ENCODE results near the gene GABPB1.
A peak's percentile ranks its signal among the peaks of the same experiment; 100 is the strongest.

GABPB1 gene

GRCh38 chr15:50236433-50236832 is 118.6 kb downstream of the GABPB1 start:
- H3K27me3 ChIP-seq (ENCODE audit: insufficient read depth, low read length, poor library complexity) = no peaks in the 10 kb centered on the region
- H2BK5ac ChIP-seq (ENCODE audit: low read length) = no peak overlapping the region
- H3K4me2 ChIP-seq (ENCODE audit: low read length) = no peak overlapping the region
- no peak for DNase-seq
- no peak overlapping the region for H3K9ac ChIP-seq (ENCODE audit: low read length)
- H3K79me2 ChIP-seq (ENCODE audit: control insufficient read depth, insufficient read depth, low read length) = no peaks in the 10 kb centered on the region
- no peak overlapping the region for H2AK5ac ChIP-seq (ENCODE audit: low read length)
- no peaks in the 10 kb centered on the region for H3K36me3 ChIP-seq (ENCODE audit: control insufficient read depth, insufficient read depth, low read length)
- WGBS (ENCODE audit: extremely low coverage, insufficient coverage, low lambda C conversion rate) = no CpG with 5 or more reads among the region's 9 CpGs
- H3K4me3 ChIP-seq (ENCODE audit: low read length) = no peak overlapping the region
- H3K4me1 ChIP-seq (ENCODE audit: control insufficient read depth, low read depth, low read length) = no peaks in the 10 kb centered on the region
- H2BK15ac ChIP-seq (replicated peaks; ENCODE audit: low read depth) = no peak overlapping the region
- H3K18ac ChIP-seq (ENCODE audit: low read length) = no peak overlapping the region
- no peaks in the 10 kb centered on the region for H3K79me1 ChIP-seq (ENCODE audit: low read length)
- no peak overlapping the region for H4K5ac ChIP-seq (ENCODE audit: low read length)
- H2BK120ac ChIP-seq (ENCODE audit: low read depth, low read length) = no peak overlapping the region
- no peak overlapping the region for H4K8ac ChIP-seq (ENCODE audit: low read depth, low read length)
- no peak overlapping the region for H3K27ac ChIP-seq (ENCODE audit: low read depth, low read length)
- H3K56ac ChIP-seq (ENCODE audit: low read length) = no peak overlapping the region
- H3K23ac ChIP-seq (ENCODE audit: low read length) = no peak overlapping the region
- no peak overlapping the region for H3K4ac ChIP-seq (ENCODE audit: low read depth, low read length)

- H3K79me2 ChIP-seq (ENCODE audit: control insufficient read depth, insufficient read depth, low read length) = no peaks in the 10 kb centered on the region
- H4K5ac ChIP-seq (ENCODE audit: low read length) = no peak overlapping the region
- H3K23ac ChIP-seq (ENCODE audit: low read length) = no peak overlapping the region
- H3K27me3 ChIP-seq (ENCODE audit: insufficient read depth, low read length, poor library complexity) = no peaks in the 10 kb centered on the region
- H2BK120ac ChIP-seq (ENCODE audit: low read depth, low read length) = no peak overlapping the region
- H3K27ac ChIP-seq (ENCODE audit: low read depth, low read length) = no peak overlapping the region
- H3K4me2 ChIP-seq (ENCODE audit: low read length) = no peak overlapping the region
- H3K56ac ChIP-seq (ENCODE audit: low read length) = no peak overlapping the region
- no peak overlapping the region for H2BK15ac ChIP-seq (replicated peaks; ENCODE audit: low read depth)
- no CpG with 5 or more reads among the region's 1 CpG for WGBS (ENCODE audit: extremely low coverage, insufficient coverage, low lambda C conversion rate)
- no peaks in the 10 kb centered on the region for H3K4me1 ChIP-seq (ENCODE audit: control insufficient read depth, low read depth, low read length)
- no peak overlapping the region for H3K4ac ChIP-seq (ENCODE audit: low read depth, low read length)
- no peak for DNase-seq
- no peak overlapping the region for H3K18ac ChIP-seq (ENCODE audit: low read length)
- H3K9ac ChIP-seq (ENCODE audit: low read length) = no peak overlapping the region
- no peaks in the 10 kb centered on the region for H3K36me3 ChIP-seq (ENCODE audit: control insufficient read depth, insufficient read depth, low read length)
- H3K4me3 ChIP-seq (ENCODE audit: low read length) = no peak overlapping the region
- H3K79me1 ChIP-seq (ENCODE audit: low read length) = no peaks in the 10 kb centered on the region
- H2AK5ac ChIP-seq (ENCODE audit: low read length) = no peak overlapping the region
- no peak overlapping the region for H2BK5ac ChIP-seq (ENCODE audit: low read length)
- H4K8ac ChIP-seq (ENCODE audit: low read depth, low read length) = no peak overlapping the region
These were observed 119.2 kb downstream of the GABPB1 start for GRCh38 chr15:50235794-50236193.

GRCh38 chr15:50234764-50235163 is 120.2 kb downstream of the GABPB1 start:
- Histone ChIP-seq H3K79me1 (ENCODE audit: low read length) (no peaks in the 10 kb centered on the region), H2BK5ac (ENCODE audit: low read length) (no peak overlapping the region), H3K4ac (ENCODE audit: low read depth, low read length) (no peak overlapping the region), H4K8ac (ENCODE audit: low read depth, low read length) (no peak overlapping the region), H3K4me3 (ENCODE audit: low read length) (no peak overlapping the region), H4K5ac (ENCODE audit: low read length) (no peak overlapping the region), H2BK120ac (ENCODE audit: low read depth, low read length) (no peak overlapping the region), H3K23ac (ENCODE audit: low read length) (no peak overlapping the region), H3K36me3 (ENCODE audit: control insufficient read depth, insufficient read depth, low read length) (no peaks in the 10 kb centered on the region), H3K27ac (ENCODE audit: low read depth, low read length) (no peak overlapping the region), H2AK5ac (ENCODE audit: low read length) (no peak overlapping the region), H3K4me2 (ENCODE audit: low read length) (no peak overlapping the region), H3K18ac (ENCODE audit: low read length) (no peak overlapping the region), H3K9ac (ENCODE audit: low read length) (no peak overlapping the region), H3K27me3 (ENCODE audit: insufficient read depth, low read length, poor library complexity) (no peaks in the 10 kb centered on the region), H3K79me2 (ENCODE audit: control insufficient read depth, insufficient read depth, low read length) (no peaks in the 10 kb centered on the region), H2BK15ac (replicated peaks; ENCODE audit: low read depth) (no peak overlapping the region), H3K56ac (ENCODE audit: low read length) (no peak overlapping the region), H3K4me1 (ENCODE audit: control insufficient read depth, low read depth, low read length) (no peaks in the 10 kb centered on the region)
- WGBS (ENCODE audit: extremely low coverage, insufficient coverage, low lambda C conversion rate) = no CpG with 5 or more reads among the region's 2 CpGs
- no peak for DNase-seq

DNA sequence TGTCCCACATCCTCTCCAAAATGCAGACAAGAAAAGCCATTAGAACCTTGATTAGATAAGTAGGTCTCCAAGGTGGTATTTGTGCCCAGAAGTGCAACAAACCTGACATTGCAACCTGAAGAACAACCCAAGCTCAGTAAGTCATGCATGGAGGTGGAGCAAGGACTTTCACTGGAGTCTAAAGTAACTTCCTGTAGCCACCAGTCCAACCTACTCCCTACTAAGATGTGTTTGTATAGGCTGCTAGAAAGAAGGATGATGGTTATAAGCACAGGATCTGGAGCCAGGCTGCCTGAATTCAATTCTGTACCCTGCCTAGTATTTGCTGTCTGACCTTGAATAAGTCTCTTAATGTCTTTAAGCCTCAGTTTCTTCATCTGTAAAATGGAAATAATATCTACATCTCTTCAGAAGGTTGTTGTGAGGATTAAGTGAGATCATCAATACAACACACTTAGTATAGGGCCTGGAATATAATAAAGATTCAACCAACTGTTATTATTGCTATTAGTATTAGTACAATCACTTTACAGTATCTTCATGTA is 121.7 kb downstream of the GABPB1 start:
- Histone ChIP-seq H2BK15ac (replicated peaks; ENCODE audit: low read depth) (no peak overlapping the region), H3K23ac (ENCODE audit: low read length) (no peak overlapping the region), H3K18ac (ENCODE audit: low read length) (no peak overlapping the region), H4K5ac (ENCODE audit: low read length) (no peak overlapping the region), H3K4me3 (ENCODE audit: low read length) (no peak overlapping the region), H3K9ac (ENCODE audit: low read length) (no peak overlapping the region), H2BK120ac (ENCODE audit: low read depth, low read length) (no peak overlapping the region), H3K4me1 (ENCODE audit: control insufficient read depth, low read depth, low read length) (no peaks in the 10 kb centered on the region), H3K36me3 (ENCODE audit: control insufficient read depth, insufficient read depth, low read length) (no peaks in the 10 kb centered on the region), H3K4me2 (ENCODE audit: low read length) (no peak overlapping the region), H2AK5ac (ENCODE audit: low read length) (no peak overlapping the region), H3K79me1 (ENCODE audit: low read length) (no peaks in the 10 kb centered on the region), H3K79me2 (ENCODE audit: control insufficient read depth, insufficient read depth, low read length) (no peaks in the 10 kb centered on the region), H3K56ac (ENCODE audit: low read length) (no peak overlapping the region), H3K27ac (ENCODE audit: low read depth, low read length) (no peak overlapping the region), H3K4ac (ENCODE audit: low read depth, low read length) (no peak overlapping the region), H3K27me3 (ENCODE audit: insufficient read depth, low read length, poor library complexity) (no peaks in the 10 kb centered on the region), H2BK5ac (ENCODE audit: low read length) (no peak overlapping the region), H4K8ac (ENCODE audit: low read depth, low read length) (no peak overlapping the region)
- DNase-seq = no peak

DNA sequence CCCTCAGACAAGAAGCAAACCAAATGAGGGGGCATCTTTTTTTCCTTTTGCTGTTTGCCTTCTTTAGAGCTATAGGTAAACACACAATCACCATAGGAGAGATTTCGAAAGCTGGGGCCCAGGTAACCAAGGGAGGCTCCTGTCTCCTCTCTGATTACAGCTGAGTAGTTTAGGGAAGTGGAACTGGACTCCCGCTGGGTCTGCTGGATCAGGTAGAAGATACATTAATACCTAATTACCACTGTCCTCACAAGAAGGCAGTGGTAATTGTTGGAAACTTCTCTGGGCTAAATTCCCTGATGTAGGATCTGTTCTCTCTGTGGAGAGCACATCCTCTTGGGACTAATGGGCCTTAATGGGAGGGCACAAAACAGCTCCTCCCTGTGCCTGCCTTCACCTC is 122.2 kb downstream of the GABPB1 start:
- H3K4me1 ChIP-seq (ENCODE audit: control insufficient read depth, low read depth, low read length) = no peaks in the 10 kb centered on the region
- no peaks in the 10 kb centered on the region for H3K36me3 ChIP-seq (ENCODE audit: control insufficient read depth, insufficient read depth, low read length)
- H2AK5ac ChIP-seq (ENCODE audit: low read length) = no peak overlapping the region
- WGBS (ENCODE audit: extremely low coverage, insufficient coverage, low lambda C conversion rate) = no CpG with 5 or more reads among the region's 2 CpGs
- H3K27ac ChIP-seq (ENCODE audit: low read depth, low read length) = no peak overlapping the region
- no peak overlapping the region for H2BK120ac ChIP-seq (ENCODE audit: low read depth, low read length)
- no peak overlapping the region for H3K4ac ChIP-seq (ENCODE audit: low read depth, low read length)
- no peak overlapping the region for H4K8ac ChIP-seq (ENCODE audit: low read depth, low read length)
- H4K5ac ChIP-seq (ENCODE audit: low read length) = no peak overlapping the region
- no peaks in the 10 kb centered on the region for H3K27me3 ChIP-seq (ENCODE audit: insufficient read depth, low read length, poor library complexity)
- no peak overlapping the region for H3K56ac ChIP-seq (ENCODE audit: low read length)
- H3K9ac ChIP-seq (ENCODE audit: low read length) = no peak overlapping the region
- no peak overlapping the region for H2BK5ac ChIP-seq (ENCODE audit: low read length)
- H3K79me1 ChIP-seq (ENCODE audit: low read length) = no peaks in the 10 kb centered on the region
- no peak overlapping the region for H3K18ac ChIP-seq (ENCODE audit: low read length)
- no peak overlapping the region for H3K4me2 ChIP-seq (ENCODE audit: low read length)
- H2BK15ac ChIP-seq (replicated peaks; ENCODE audit: low read depth) = no peak overlapping the region
- no peak overlapping the region for H3K23ac ChIP-seq (ENCODE audit: low read length)
- no peaks in the 10 kb centered on the region for H3K79me2 ChIP-seq (ENCODE audit: control insufficient read depth, insufficient read depth, low read length)
- no peak overlapping the region for H3K4me3 ChIP-seq (ENCODE audit: low read length)
- DNase-seq = peak; percentile 61

- no peak overlapping the region for H2BK120ac ChIP-seq (ENCODE audit: low read depth, low read length)
- H3K27me3 ChIP-seq (ENCODE audit: insufficient read depth, low read length, poor library complexity) = no peaks in the 10 kb centered on the region
- H3K4ac ChIP-seq (ENCODE audit: low read depth, low read length) = no peak overlapping the region
- no peaks in the 10 kb centered on the region for H3K4me1 ChIP-seq (ENCODE audit: control insufficient read depth, low read depth, low read length)
- no peaks in the 10 kb centered on the region for H3K36me3 ChIP-seq (ENCODE audit: control insufficient read depth, insufficient read depth, low read length)
- H3K79me1 ChIP-seq (ENCODE audit: low read length) = no peaks in the 10 kb centered on the region
- no peak overlapping the region for H3K27ac ChIP-seq (ENCODE audit: low read depth, low read length)
- no peak for DNase-seq
- H2BK5ac ChIP-seq (ENCODE audit: low read length) = no peak overlapping the region
- H2BK15ac ChIP-seq (replicated peaks; ENCODE audit: low read depth) = no peak overlapping the region
- no peaks in the 10 kb centered on the region for H3K79me2 ChIP-seq (ENCODE audit: control insufficient read depth, insufficient read depth, low read length)
- no peak overlapping the region for H3K56ac ChIP-seq (ENCODE audit: low read length)
- no peak overlapping the region for H3K18ac ChIP-seq (ENCODE audit: low read length)
- no peak overlapping the region for H4K5ac ChIP-seq (ENCODE audit: low read length)
- no peak overlapping the region for H3K9ac ChIP-seq (ENCODE audit: low read length)
- H3K23ac ChIP-seq (ENCODE audit: low read length) = no peak overlapping the region
- H2AK5ac ChIP-seq (ENCODE audit: low read length) = no peak overlapping the region
- H4K8ac ChIP-seq (ENCODE audit: low read depth, low read length) = no peak overlapping the region
- H3K4me3 ChIP-seq (ENCODE audit: low read length) = no peak overlapping the region
- H3K4me2 ChIP-seq (ENCODE audit: low read length) = no peak overlapping the region
These were observed 123.2 kb downstream of the GABPB1 start for GRCh38 chr15:50231761-50232160.

Data from mesendoderm (in vitro differentiated cells).